Hepatocyte (in vitro differentiated cells): ENCODE measurements around the gene APIP. TPM values are rescaled to one million over a fixed set of nuclear protein-coding genes. Genes with fewer than 3 reads are reported as not detected.

ENCODE experiments used
- DNase-seq: peaks from one replicate; pipeline ENCODE4 v3.0.0-alpha.2; 2016; ENCODE audit warnings: low spot score
- H2AFZ ChIP-seq: fragments of 200-600 bp; sonication (generic); 2 replicates; pipeline ENCODE4 v1.6.0; 2016; ENCODE audit warnings: antibody characterized with exemption, mild to moderate bottlenecking
- H3K27ac ChIP-seq: fragments of 200-600 bp; sonication (generic); 2 replicates; pipeline ENCODE4 v1.5.1; 2016; ENCODE audit warnings: mild to moderate bottlenecking
- H3K27me3 ChIP-seq: fragments of 200-600 bp; sonication (generic); 2 replicates; pipeline ENCODE4 v1.6.1; 2016
- H3K36me3 ChIP-seq: fragments of 200-600 bp; sonication (generic); replicated peaks from 2 replicates; pipeline ENCODE4 v1.5.1; 2016; ENCODE audit warnings: low read depth; ENCODE audit not compliant: insufficient read depth
- H3K4me1 ChIP-seq: fragments of 200-600 bp; sonication (generic); 2 replicates; pipeline ENCODE4 v1.5.1; 2016; ENCODE audit warnings: mild to moderate bottlenecking, moderate library complexity; ENCODE audit not compliant: insufficient read depth
- H3K4me2 ChIP-seq: fragments of 200-600 bp; sonication (generic); 2 replicates; pipeline ENCODE4 v1.6.0; 2016
- H3K4me3 ChIP-seq: fragments of 200-600 bp; sonication (generic); 2 replicates; pipeline ENCODE4 v1.5.1; 2016; ENCODE audit warnings: mild to moderate bottlenecking
- H3K79me2 ChIP-seq: fragments of 200-600 bp; sonication (generic); 2 replicates; pipeline ENCODE4 v1.6.0; 2017; ENCODE audit warnings: mild to moderate bottlenecking
- H3K9me2 ChIP-seq: fragments of 200-600 bp; sonication (generic); replicated peaks from 2 replicates; pipeline ENCODE4 v1.6.0; 2017; ENCODE audit warnings: mild to moderate bottlenecking; ENCODE audit not compliant: insufficient read depth
- H3K9me3 ChIP-seq: fragments of 200-600 bp; sonication (generic); 2 replicates; pipeline ENCODE4 v1.5.1; 2016; ENCODE audit warnings: low read depth, mild to moderate bottlenecking
- H4K20me1 ChIP-seq: fragments of 200-600 bp; sonication (generic); 2 replicates; pipeline ENCODE4 v1.6.0; 2016; ENCODE audit warnings: mild to moderate bottlenecking; ENCODE audit not compliant: insufficient read depth, poor library complexity, severe bottlenecking
- EZH2 ChIP-seq: fragments of 200-600 bp; sonication (generic); IDR thresholded peaks from 2 replicates; pipeline ENCODE4 v1.6.1; 2016; ENCODE audit warnings: antibody characterized with exemption, mild to moderate bottlenecking, borderline replicate concordance
- EZH2phosphoT487 ChIP-seq: fragments of 200-600 bp; sonication (generic); IDR thresholded peaks from one replicate; pipeline ENCODE4 v1.6.1; 2018; ENCODE audit warnings: antibody characterized with exemption, mild to moderate bottlenecking, low read depth, moderate library complexity; ENCODE audit not compliant: unreplicated experiment, severe bottlenecking
- WGBS: methylation state at CpG from one replicate; pipeline ENCODE4 v1.1.6; 2016; ENCODE audit warnings: low lambda C conversion rate; ENCODE audit errors: missing lambda C conversion rate; 5-methylcytosine and 5-hydroxymethylcytosine counted together
- polyA plus RNA-seq: library from polyadenylated mRNA; unstranded; fragments of >200 nt; fragmentation: Nextera tagmentation; extraction: Ambion mirVana; gene quantifications from 2 replicates; pipeline ENCODE4 v1.2.1, GENCODE V29; 2016
- total RNA-seq: library from RNA; depleted of rRNA; stranded (reverse); fragments of >200 nt; gene quantifications from 2 replicates; pipeline ENCODE4 v1.2.3, GENCODE V29; 2014
- TF ChIP-seq, protein P1 (sequence below): fragments of 200-600 bp; sonication (generic); IDR thresholded peaks from 2 replicates; pipeline ENCODE4 v1.5.1; 2016; ENCODE audit warnings: antibody characterized with exemption, mild to moderate bottlenecking; ENCODE audit not compliant: poor library complexity

The APIP gene
- total and polyA plus RNA-seq, 2 experiments from 2014 or later, result 25.9 to 26.8 TPM

GRCh38 chr11:34840736-34841386 is 75.3 kb downstream of the APIP start:
- Histone ChIP-seq H3K79me2 (no peaks in the 10 kb centered on the region), H3K27me3 (no peaks in the 10 kb centered on the region), H2AFZ (no peak overlapping the region), H3K36me3 (no peaks in the 10 kb centered on the region), H3K4me1 (no peaks in the 10 kb centered on the region), H3K9me2 (no peaks in the 10 kb centered on the region), H3K4me2 (no peak overlapping the region), H4K20me1 (no peaks in the 10 kb centered on the region), H3K9me3 (no peaks in the 10 kb centered on the region), H3K27ac (no peak overlapping the region), H3K4me3 (no peak overlapping the region)
- WGBS, result 61% methylated on average over 4 of the region's 4 CpGs
- peak; percentile 24 for DNase-seq
- TF ChIP-seq EZH2phosphoT487, result no peak
- TF ChIP-seq, protein P1, sequence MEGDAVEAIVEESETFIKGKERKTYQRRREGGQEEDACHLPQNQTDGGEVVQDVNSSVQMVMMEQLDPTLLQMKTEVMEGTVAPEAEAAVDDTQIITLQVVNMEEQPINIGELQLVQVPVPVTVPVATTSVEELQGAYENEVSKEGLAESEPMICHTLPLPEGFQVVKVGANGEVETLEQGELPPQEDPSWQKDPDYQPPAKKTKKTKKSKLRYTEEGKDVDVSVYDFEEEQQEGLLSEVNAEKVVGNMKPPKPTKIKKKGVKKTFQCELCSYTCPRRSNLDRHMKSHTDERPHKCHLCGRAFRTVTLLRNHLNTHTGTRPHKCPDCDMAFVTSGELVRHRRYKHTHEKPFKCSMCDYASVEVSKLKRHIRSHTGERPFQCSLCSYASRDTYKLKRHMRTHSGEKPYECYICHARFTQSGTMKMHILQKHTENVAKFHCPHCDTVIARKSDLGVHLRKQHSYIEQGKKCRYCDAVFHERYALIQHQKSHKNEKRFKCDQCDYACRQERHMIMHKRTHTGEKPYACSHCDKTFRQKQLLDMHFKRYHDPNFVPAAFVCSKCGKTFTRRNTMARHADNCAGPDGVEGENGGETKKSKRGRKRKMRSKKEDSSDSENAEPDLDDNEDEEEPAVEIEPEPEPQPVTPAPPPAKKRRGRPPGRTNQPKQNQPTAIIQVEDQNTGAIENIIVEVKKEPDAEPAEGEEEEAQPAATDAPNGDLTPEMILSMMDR, result peak; percentile 22

GRCh38 chr11:34839969-34840368 is 76.2 kb downstream of the APIP start:
- TF ChIP-seq EZH2, result no peak
- TF ChIP-seq EZH2phosphoT487, result no peak
- TF ChIP-seq, protein P1, result no peak
- Histone ChIP-seq H3K4me2 (no peak overlapping the region), H2AFZ (no peak overlapping the region), H3K27ac (no peak overlapping the region), H3K9me2 (no peaks in the 10 kb centered on the region), H3K9me3 (no peaks in the 10 kb centered on the region), H3K36me3 (no peaks in the 10 kb centered on the region), H4K20me1 (no peaks in the 10 kb centered on the region), H3K4me3 (no peak overlapping the region), H3K4me1 (no peaks in the 10 kb centered on the region), H3K27me3 (no peaks in the 10 kb centered on the region), H3K79me2 (no peaks in the 10 kb centered on the region)
- DNase-seq, result no peak
- 92% methylated on average over 2 of the region's 2 CpGs for WGBS

- Histone ChIP-seq H3K27me3 (no peaks in the 10 kb centered on the region), H3K36me3 (no peaks in the 10 kb centered on the region), H4K20me1 (no peaks in the 10 kb centered on the region), H3K4me1 (no peaks in the 10 kb centered on the region), H3K27ac (no peak overlapping the region), H3K9me3 (no peaks in the 10 kb centered on the region), H3K4me3 (no peak overlapping the region), H3K79me2 (no peaks in the 10 kb centered on the region), H3K9me2 (no peaks in the 10 kb centered on the region), H3K4me2 (no peak overlapping the region), H2AFZ (no peak overlapping the region)
- 83% methylated on average over 4 of the region's 4 CpGs for WGBS
- DNase-seq, result no peak
- TF ChIP-seq EZH2phosphoT487 (no peak), EZH2 (no peak)
- TF ChIP-seq, protein P1, result no peak
Measured at GRCh38 chr11:34836958-34837856, 79.0 kb downstream of the APIP start.
